ENCODE results near the gene CARF.
A peak's percentile ranks its signal among the peaks of the same experiment; 100 is the strongest.

GRCh38 chr2:203014456-203015199 is 102.6 kb downstream of the CARF start, which contains the start of gene NBEAL1:
- TF ChIP-seq BHLHE40 (IDR thresholded peaks at IDR 0.05; ENCODE audit: borderline replicate concordance) (no peak), ELF4 (IDR thresholded peaks at IDR 0.05) (no peak), L3MBTL2 (conservative IDR thresholded peaks at IDR 0.05) (peak; percentile 79), FOXA1 (IDR thresholded peaks at IDR 0.05) (no peak)

Measured in HEK293T (cell line).